HepG2 (cell line): ENCODE data around the gene VRK1. TPM values are rescaled to one million over a fixed set of nuclear protein-coding genes. Genes with fewer than 3 reads are reported as not detected.
A peak's percentile ranks its signal among the peaks of the same experiment; 100 is the strongest.

Experiments used
- ATAC-seq: fragments of 200-7000 bp; cut with Tn5 transposase; 3 replicates; pipeline ENCODE4 v1.9.1; 2020; ENCODE audit warnings: mild to moderate bottlenecking, moderate library complexity
- BruUV-seq: library from RNA; stranded (reverse); fragments of 400-500 nt; replicated peaks from 2 replicates; lab custom pipeline; 2021; lab: Mats Ljungman, UMichigan
- CTCF ChIA-PET: fragments of 300-600 bp; formaldehyde crosslinking; extraction: SDS; loops from one replicate; lab custom pipeline; 2021; ENCODE audit warnings: low total read pairs, inconsistent platforms, low intra/inter-chr PET ratio; lab: Yijun Ruan, JAX
- POLR2A ChIA-PET: fragments of 350-600 bp; sonication (Branson Sonifier 250); formaldehyde crosslinking; loops from one replicate; lab custom pipeline; 2020; ENCODE audit warnings: antibody characterized with exemption, inconsistent platforms; lab: Yijun Ruan, JAX
- DNase-seq: peaks from one replicate; pipeline ENCODE4 v3.0.0-alpha.2; 2015; ENCODE audit warnings: low spot score
- FAIRE-seq: peaks from 3 replicates; lab custom pipeline; 2011; peaks lifted over from hg19 to GRCh38; lab: Jason Lieb, UNC
- H2AFZ ChIP-seq: one replicate; pipeline ENCODE4 v1.6.1; 2011; ENCODE audit warnings: low read length, inconsistent platforms
- H3K27ac ChIP-seq: fragments of 300-600 bp; 3 replicates; pipeline ENCODE4 v1.8.0; 2011; ENCODE audit warnings: mixed run types, mild to moderate bottlenecking, mixed read lengths, low read length, inconsistent platforms; ENCODE audit not compliant: insufficient read depth; ENCODE audit errors: extremely low read length
- H3K27me3 ChIP-seq, 2 experiments: fragments of 200-600 bp in 1 of 2; 2 replicates in 1 of 2; 3 replicates in 1 of 2; pipeline versions ENCODE4 v1.6.0 to v1.8.0; 2011; ENCODE audit warnings: low read length in 2 of 2, mild to moderate bottlenecking in 2 of 2, moderate library complexity in 2 of 2, inconsistent platforms in 1 of 2; ENCODE audit not compliant: insufficient read depth in 2 of 2, control insufficient read depth in 1 of 2
- H3K36me3 ChIP-seq, 2 experiments: fragments of 200-600 bp in 1 of 2; replicated peaks in 1 of 2; 2 replicates in 1 of 2; 3 replicates in 1 of 2; pipeline versions ENCODE4 v1.5.1 to v1.8.0; 2011; ENCODE audit warnings: low read length in 2 of 2, inconsistent platforms in 1 of 2; ENCODE audit not compliant: insufficient read depth in 2 of 2, control insufficient read depth in 1 of 2
- H3K4me1 ChIP-seq: 2 replicates; pipeline ENCODE4 v1.5.1; 2012; ENCODE audit warnings: low read length, inconsistent platforms; ENCODE audit not compliant: insufficient read depth
- H3K4me2 ChIP-seq: 2 replicates; pipeline ENCODE4 v1.6.0; 2011; ENCODE audit warnings: low read depth, low read length, inconsistent platforms
- H3K4me3 ChIP-seq, 3 experiments: fragments of 200-600 bp in 1 of 3; sonication (generic), shearing (Covaris generic) in 1 of 3; replicated peaks in 1 of 3; 2 replicates each; pipeline ENCODE4 v1.5.1; 2011 to 2016; ENCODE audit warnings: low read length in 3 of 3, inconsistent platforms in 2 of 3, low read depth in 2 of 3, mild to moderate bottlenecking in 2 of 3, control low read depth in 1 of 3, mixed read lengths in 1 of 3; ENCODE audit not compliant: insufficient read depth in 1 of 3
- H3K79me2 ChIP-seq: one replicate; pipeline ENCODE4 v1.6.1; 2011; ENCODE audit warnings: low read length, inconsistent platforms; ENCODE audit not compliant: insufficient read depth
- H3K9ac ChIP-seq: 2 replicates; pipeline ENCODE4 v1.6.0; 2011; ENCODE audit warnings: mild to moderate bottlenecking, low read depth, low read length, inconsistent platforms; ENCODE audit not compliant: insufficient read depth
- H3K9me3 ChIP-seq: 2 replicates; pipeline ENCODE4 v1.5.1; 2012; ENCODE audit warnings: mild to moderate bottlenecking, low read length
- H4K20me1 ChIP-seq: 2 replicates; pipeline ENCODE4 v1.6.0; 2011; ENCODE audit warnings: inconsistent platforms, mild to moderate bottlenecking, low read length, moderate library complexity; ENCODE audit not compliant: insufficient read depth
- KMT2A ChIP-seq: sonication (generic); formaldehyde crosslinking; IDR thresholded peaks from 2 replicates; pipeline ENCODE4 v1.4.0; 2020; ENCODE audit warnings: missing genetic modification reagents
- NFYC ChIP-seq: IDR thresholded peaks from 2 replicates; pipeline ENCODE4 v1.6.1; 2016; ENCODE audit warnings: missing genetic modification reagents, missing compliant biosample characterization
- PAX8 ChIP-seq: sonication (generic); formaldehyde crosslinking; IDR thresholded peaks from 2 replicates; pipeline ENCODE4 v1.8.0; 2022; ENCODE audit warnings: mild to moderate bottlenecking, missing genetic modification reagents, borderline replicate concordance
- ZFP1 ChIP-seq: IDR thresholded peaks from 2 replicates; pipeline ENCODE4 v1.6.1; 2016
- ZNF326 ChIP-seq: sonication (generic); formaldehyde crosslinking; IDR thresholded peaks from 2 replicates; pipeline ENCODE4 v1.4.0; 2020; ENCODE audit warnings: missing genetic modification reagents, borderline replicate concordance
- ZNF33B ChIP-seq: sonication (generic); formaldehyde crosslinking; IDR thresholded peaks from 2 replicates; pipeline ENCODE4 v1.5.1; 2020; ENCODE audit warnings: mild to moderate bottlenecking, missing genetic modification reagents
- WGBS: methylation state at CpG from one replicate; pipeline ENCODE4 v1.1.6; 2017; ENCODE audit warnings: low lambda C conversion rate; 5-methylcytosine and 5-hydroxymethylcytosine counted together
- in situ Hi-C: cut with HindIII; loops from 2 replicates; pipeline ENCODE4 v1.10.0; 2017; ENCODE audit warnings: low pct_unique_long_range_greater_than_20kb; ENCODE audit not compliant: extremely low pct_ligation_motif_present
- intact Hi-C: fragments of 100-400 bp; cut with micrococcal nuclease; formaldehyde crosslinking; loops from one replicate; pipeline ENCODE4 v1.10.0; 2022; ENCODE audit not compliant: unreplicated experiment
- polyA plus RNA-seq, 8 experiments: library from polyadenylated mRNA; depleted of rRNA in 3 of 8; stranded (reverse) in 7 of 8; unstranded in 1 of 8; fragments of >200 nt; fragmentation: Illumina TruSeq in 4 of 8; extraction: Trizol in 4 of 8; gene quantifications; 2 replicates each; pipeline versions ENCODE4 v1.2.1 to v1.2.3, GENCODE V29; 2011 to 2016; ENCODE audit warnings: low read depth in 4 of 8, missing spikeins in 1 of 8, mixed read lengths in 1 of 8; ENCODE audit not compliant: insufficient read depth in 1 of 8
- total RNA-seq, 5 experiments: library from RNA; depleted of rRNA; stranded (reverse); fragments of >200 nt; fragmentation: Illumina TruSeq; extraction: Trizol; gene quantifications; 2 replicates each; pipeline ENCODE4 v1.2.3, GENCODE V29; 2016; ENCODE audit warnings: low read depth in 1 of 5
- TF ChIP-seq, protein P1 (sequence below): sonication (generic); formaldehyde crosslinking; IDR thresholded peaks from 2 replicates; pipeline ENCODE4 v1.5.1; 2020; ENCODE audit warnings: missing genetic modification reagents, mild to moderate bottlenecking, borderline replicate concordance
- TF ChIP-seq, protein P2 (sequence below): sonication (generic); formaldehyde crosslinking; IDR thresholded peaks from 2 replicates; pipeline ENCODE4 v1.4.0; 2020; ENCODE audit warnings: missing genetic modification reagents, borderline replicate concordance
- TF ChIP-seq, protein P3 (sequence below): sonication (generic); formaldehyde crosslinking; IDR thresholded peaks from 2 replicates; pipeline ENCODE4 v1.4.0; 2020; ENCODE audit warnings: missing genetic modification reagents, borderline replicate concordance
- TF ChIP-seq, protein P4 (sequence below): sonication (generic); formaldehyde crosslinking; IDR thresholded peaks from 2 replicates; pipeline ENCODE4 v1.4.0; 2020; ENCODE audit warnings: low read depth, mild to moderate bottlenecking, missing genetic modification reagents

The VRK1 gene
- total and polyA plus RNA-seq, 2 of the 13 experiments (the other 11 are each of a cell fraction or from before 2014, with no cell fraction given): 7.9 to 51.3 TPM

DNA sequence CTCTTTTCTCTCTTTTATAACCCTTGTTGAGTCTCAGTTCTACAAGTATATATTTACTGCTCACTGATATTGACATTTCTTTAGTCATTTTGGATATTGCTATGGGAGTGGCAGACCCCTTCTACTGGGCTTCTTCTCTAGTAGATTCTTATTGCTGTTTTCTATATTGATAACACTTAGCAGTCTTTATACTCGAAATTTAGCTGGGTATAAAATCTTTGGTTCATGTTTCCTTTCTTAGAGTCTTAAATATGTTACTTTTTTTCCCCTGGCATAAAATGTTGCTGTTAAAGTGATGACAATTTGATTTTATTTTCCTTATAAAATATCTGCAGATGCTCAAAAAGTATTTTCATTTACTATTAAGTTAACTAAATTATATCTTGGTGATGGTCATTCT, 32.6 kb downstream of the VRK1 start:
- peak; percentile 78; the same call in 1 of the 2 replicates for TF ChIP-seq ZFP1 (CRISPR knock-in tag)
- no peak for TF ChIP-seq NFYC (CRISPR knock-in tag)
- TF ChIP-seq, all 625 proteins: peak for 1
- Histone ChIP-seq H2AFZ (no peak overlapping the region), H3K9ac (no peak overlapping the region), H3K4me1 (no peaks in the 10 kb centered on the region), H3K79me2 (peaks cover 16% of the 10 kb centered on the region), H3K4me3 (no peak overlapping the region), H4K20me1 (no peaks in the 10 kb centered on the region), H3K36me3 (peaks cover 0 to 4% of the 10 kb centered on the region in 2 experiments; a peak in 1 of 5 replicates), H3K9me3 (peaks cover 9% of the 10 kb centered on the region; the same call in 1 of the 2 replicates), H3K27me3 (no peaks in the 10 kb centered on the region), H3K27ac (no peak overlapping the region), H3K4me2 (no peak overlapping the region)
- DNase-seq (no peak), FAIRE-seq (no peak), ATAC-seq (no peak)
- in situ Hi-C loops (no loop called here), intact Hi-C loops (no loop called here)
- no TSS peak for BruUV-seq
- ChIA-PET CTCF (no interaction called here), POLR2A (no interaction called here)
- 91% methylated on average over 1 of the region's 1 CpG for WGBS

DNA sequence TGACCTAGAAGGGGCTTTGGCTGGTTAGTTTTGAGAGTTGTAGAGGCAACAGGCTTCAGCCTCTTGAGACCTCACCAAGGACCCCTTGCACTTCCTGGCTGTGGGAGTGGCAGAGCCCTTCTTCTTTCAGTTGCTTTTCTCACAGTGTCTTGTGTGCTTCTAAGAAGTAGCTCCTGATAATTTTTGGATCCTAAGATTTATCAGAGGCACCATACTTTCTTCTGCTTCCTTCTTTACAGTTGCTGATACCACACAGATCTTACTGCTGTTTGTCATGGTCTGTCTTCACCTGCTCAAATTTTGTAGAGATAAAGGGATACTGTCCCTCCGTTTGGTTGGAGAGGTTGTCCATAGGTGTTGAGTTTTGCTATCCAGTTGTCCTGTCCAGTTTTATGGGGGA, 33.8 kb downstream of the VRK1 start:
- Histone ChIP-seq H3K4me2 (no peak overlapping the region), H2AFZ (no peak overlapping the region), H3K27me3 (no peaks in the 10 kb centered on the region), H3K9ac (no peak overlapping the region), H3K4me1 (no peaks in the 10 kb centered on the region), H3K36me3 (peaks cover 0 to 10% of the 10 kb centered on the region in 2 experiments; a peak in 2 of 5 replicates), H4K20me1 (no peaks in the 10 kb centered on the region)
- POLR2A ChIA-PET: no interaction called here
- FAIRE-seq: no peak
- 100% methylated on average over 1 of the region's 1 CpG for WGBS
- CTCF ChIA-PET: no interaction called here
- in situ Hi-C loops: no loop called here
- ATAC-seq: no peak
- DNase-seq: no peak
- TF ChIP-seq, protein P1, sequence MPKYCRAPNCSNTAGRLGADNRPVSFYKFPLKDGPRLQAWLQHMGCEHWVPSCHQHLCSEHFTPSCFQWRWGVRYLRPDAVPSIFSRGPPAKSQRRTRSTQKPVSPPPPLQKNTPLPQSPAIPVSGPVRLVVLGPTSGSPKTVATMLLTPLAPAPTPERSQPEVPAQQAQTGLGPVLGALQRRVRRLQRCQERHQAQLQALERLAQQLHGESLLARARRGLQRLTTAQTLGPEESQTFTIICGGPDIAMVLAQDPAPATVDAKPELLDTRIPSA (CRISPR knock-in tag): no peak
- TF ChIP-seq PAX8 (no peak), ZNF326 (CRISPR knock-in tag) (no peak), ZNF33B (no peak), KMT2A (CRISPR knock-in tag) (no peak)
- TF ChIP-seq, protein P2, sequence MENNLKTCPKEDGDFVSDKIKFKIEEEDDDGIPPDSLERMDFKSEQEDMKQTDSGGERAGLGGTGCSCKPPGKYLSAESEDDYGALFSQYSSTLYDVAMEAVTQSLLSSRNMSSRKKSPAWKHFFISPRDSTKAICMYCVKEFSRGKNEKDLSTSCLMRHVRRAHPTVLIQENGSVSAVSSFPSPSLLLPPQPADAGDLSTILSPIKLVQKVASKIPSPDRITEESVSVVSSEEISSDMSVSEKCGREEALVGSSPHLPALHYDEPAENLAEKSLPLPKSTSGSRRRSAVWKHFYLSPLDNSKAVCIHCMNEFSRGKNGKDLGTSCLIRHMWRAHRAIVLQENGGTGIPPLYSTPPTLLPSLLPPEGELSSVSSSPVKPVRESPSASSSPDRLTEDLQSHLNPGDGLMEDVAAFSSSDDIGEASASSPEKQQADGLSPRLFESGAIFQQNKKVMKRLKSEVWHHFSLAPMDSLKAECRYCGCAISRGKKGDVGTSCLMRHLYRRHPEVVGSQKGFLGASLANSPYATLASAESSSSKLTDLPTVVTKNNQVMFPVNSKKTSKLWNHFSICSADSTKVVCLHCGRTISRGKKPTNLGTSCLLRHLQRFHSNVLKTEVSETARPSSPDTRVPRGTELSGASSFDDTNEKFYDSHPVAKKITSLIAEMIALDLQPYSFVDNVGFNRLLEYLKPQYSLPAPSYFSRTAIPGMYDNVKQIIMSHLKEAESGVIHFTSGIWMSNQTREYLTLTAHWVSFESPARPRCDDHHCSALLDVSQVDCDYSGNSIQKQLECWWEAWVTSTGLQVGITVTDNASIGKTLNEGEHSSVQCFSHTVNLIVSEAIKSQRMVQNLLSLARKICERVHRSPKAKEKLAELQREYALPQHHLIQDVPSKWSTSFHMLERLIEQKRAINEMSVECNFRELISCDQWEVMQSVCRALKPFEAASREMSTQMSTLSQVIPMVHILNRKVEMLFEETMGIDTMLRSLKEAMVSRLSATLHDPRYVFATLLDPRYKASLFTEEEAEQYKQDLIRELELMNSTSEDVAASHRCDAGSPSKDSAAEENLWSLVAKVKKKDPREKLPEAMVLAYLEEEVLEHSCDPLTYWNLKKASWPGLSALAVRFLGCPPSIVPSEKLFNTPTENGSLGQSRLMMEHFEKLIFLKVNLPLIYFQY (CRISPR knock-in tag): no peak
- TF ChIP-seq, protein P3, sequence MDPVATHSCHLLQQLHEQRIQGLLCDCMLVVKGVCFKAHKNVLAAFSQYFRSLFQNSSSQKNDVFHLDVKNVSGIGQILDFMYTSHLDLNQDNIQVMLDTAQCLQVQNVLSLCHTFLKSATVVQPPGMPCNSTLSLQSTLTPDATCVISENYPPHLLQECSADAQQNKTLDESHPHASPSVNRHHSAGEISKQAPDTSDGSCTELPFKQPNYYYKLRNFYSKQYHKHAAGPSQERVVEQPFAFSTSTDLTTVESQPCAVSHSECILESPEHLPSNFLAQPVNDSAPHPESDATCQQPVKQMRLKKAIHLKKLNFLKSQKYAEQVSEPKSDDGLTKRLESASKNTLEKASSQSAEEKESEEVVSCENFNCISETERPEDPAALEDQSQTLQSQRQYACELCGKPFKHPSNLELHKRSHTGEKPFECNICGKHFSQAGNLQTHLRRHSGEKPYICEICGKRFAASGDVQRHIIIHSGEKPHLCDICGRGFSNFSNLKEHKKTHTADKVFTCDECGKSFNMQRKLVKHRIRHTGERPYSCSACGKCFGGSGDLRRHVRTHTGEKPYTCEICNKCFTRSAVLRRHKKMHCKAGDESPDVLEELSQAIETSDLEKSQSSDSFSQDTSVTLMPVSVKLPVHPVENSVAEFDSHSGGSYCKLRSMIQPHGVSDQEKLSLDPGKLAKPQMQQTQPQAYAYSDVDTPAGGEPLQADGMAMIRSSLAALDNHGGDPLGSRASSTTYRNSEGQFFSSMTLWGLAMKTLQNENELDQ (CRISPR knock-in tag): no peak
- TF ChIP-seq, protein P4, sequence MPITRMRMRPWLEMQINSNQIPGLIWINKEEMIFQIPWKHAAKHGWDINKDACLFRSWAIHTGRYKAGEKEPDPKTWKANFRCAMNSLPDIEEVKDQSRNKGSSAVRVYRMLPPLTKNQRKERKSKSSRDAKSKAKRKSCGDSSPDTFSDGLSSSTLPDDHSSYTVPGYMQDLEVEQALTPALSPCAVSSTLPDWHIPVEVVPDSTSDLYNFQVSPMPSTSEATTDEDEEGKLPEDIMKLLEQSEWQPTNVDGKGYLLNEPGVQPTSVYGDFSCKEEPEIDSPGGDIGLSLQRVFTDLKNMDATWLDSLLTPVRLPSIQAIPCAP (CRISPR knock-in tag): no peak
- TF ChIP-seq, all 625 proteins: peak for 0
- no TSS peak for BruUV-seq
- Histone ChIP-seq H3K27ac (no peak overlapping the region), H3K9me3 (peaks cover 9% of the 10 kb centered on the region; the same call in 1 of the 2 replicates), H3K79me2 (peaks cover 16% of the 10 kb centered on the region), H3K4me3 (no peak overlapping the region)
- intact Hi-C loops: no loop called here
